Astrocyte (in vitro differentiated cells and primary cell): Measurements from ENCODE around the gene OR4D10. TPM values are rescaled to one million over a fixed set of nuclear protein-coding genes. Genes with fewer than 3 reads are reported as not detected.

Source experiments
- DNase-seq: peaks from one replicate; pipeline ENCODE4 v3.0.0-alpha.2; 2010; ENCODE audit warnings: low read depth
- FAIRE-seq: peaks from 2 replicates; lab custom pipeline; 2011; peaks lifted over from hg19 to GRCh38; lab: Jason Lieb, UNC
- H2AFZ ChIP-seq: 2 replicates; pipeline ENCODE4 v1.6.0; 2012; ENCODE audit warnings: low read depth, low read length, inconsistent platforms
- H3K27ac ChIP-seq: 2 replicates; pipeline ENCODE4 v1.5.1; 2011; ENCODE audit warnings: low read depth, low read length, inconsistent platforms
- H3K27me3 ChIP-seq: 2 replicates; pipeline ENCODE4 v1.6.0; 2011; ENCODE audit warnings: low read length, inconsistent platforms; ENCODE audit not compliant: insufficient read depth
- H3K36me3 ChIP-seq: 2 replicates; pipeline ENCODE4 v1.5.1; 2011; ENCODE audit warnings: low read length, inconsistent platforms; ENCODE audit not compliant: insufficient read depth
- H3K4me1 ChIP-seq: 2 replicates; pipeline ENCODE4 v1.5.1; 2011; ENCODE audit warnings: low read length, inconsistent platforms; ENCODE audit not compliant: insufficient read depth
- H3K4me2 ChIP-seq: 2 replicates; pipeline ENCODE4 v1.6.0; 2012; ENCODE audit warnings: low read length, inconsistent platforms
- H3K4me3 ChIP-seq: 2 replicates; pipeline ENCODE4 v1.5.1; 2011; ENCODE audit warnings: low read depth, mild to moderate bottlenecking, low read length, inconsistent platforms; ENCODE audit not compliant: insufficient read depth
- H3K79me2 ChIP-seq: 2 replicates; pipeline ENCODE4 v1.6.0; 2012; ENCODE audit warnings: mild to moderate bottlenecking, low read length, inconsistent platforms; ENCODE audit not compliant: insufficient read depth
- H3K9ac ChIP-seq: 2 replicates; pipeline ENCODE4 v1.6.0; 2012; ENCODE audit warnings: mild to moderate bottlenecking, low read length, inconsistent platforms
- H3K9me3 ChIP-seq: 2 replicates; pipeline ENCODE4 v1.5.1; 2012; ENCODE audit warnings: low read depth, mild to moderate bottlenecking, low read length, inconsistent platforms; ENCODE audit not compliant: insufficient read depth
- H4K20me1 ChIP-seq: 2 replicates; pipeline ENCODE4 v1.6.0; 2012; ENCODE audit warnings: low read length, inconsistent platforms; ENCODE audit not compliant: insufficient read depth
- H3K27ac Mint-ChIP-seq: one replicate; pipeline ENCODE4 v1.8.0; 2021; ENCODE audit warnings: mild to moderate bottlenecking, mixed read lengths; ENCODE audit not compliant: unreplicated experiment
- H3K27me3 Mint-ChIP-seq: one replicate; pipeline ENCODE4 v1.8.0; 2021; ENCODE audit warnings: low read depth, mixed read lengths; ENCODE audit not compliant: unreplicated experiment
- H3K36me3 Mint-ChIP-seq: one replicate; pipeline ENCODE4 v1.8.0; 2021; ENCODE audit warnings: low read depth, mixed read lengths; ENCODE audit not compliant: unreplicated experiment
- H3K4me1 Mint-ChIP-seq: one replicate; pipeline ENCODE4 v1.8.0; 2021; ENCODE audit warnings: low read depth, mixed read lengths; ENCODE audit not compliant: unreplicated experiment
- H3K4me3 Mint-ChIP-seq: one replicate; pipeline ENCODE4 v1.8.0; 2021; ENCODE audit warnings: mild to moderate bottlenecking, moderate library complexity, mixed read lengths; ENCODE audit not compliant: unreplicated experiment
- H3K9me3 Mint-ChIP-seq: one replicate; pipeline ENCODE4 v1.8.0; 2021; ENCODE audit warnings: mild to moderate bottlenecking, mixed read lengths; ENCODE audit not compliant: unreplicated experiment
- CTCF ChIP-seq: IDR thresholded peaks from 2 replicates; pipeline ENCODE4 v1.5.1; 2011; ENCODE audit warnings: low read depth, mild to moderate bottlenecking, inconsistent platforms, low read length, moderate library complexity; ENCODE audit not compliant: insufficient read depth
- EZH2 ChIP-seq: IDR thresholded peaks from 2 replicates; pipeline ENCODE4 v1.6.1; 2012; ENCODE audit warnings: mild to moderate bottlenecking, low read length, inconsistent platforms; ENCODE audit not compliant: insufficient read depth
- total RNA-seq: library from RNA; stranded (reverse); gene quantifications from 2 replicates; pipeline ENCODE4 v1.2.1, GENCODE V29; 2021

The OR4D10 gene
- total RNA-seq, 1 donor from 2014 or later = not detected

GRCh38 chr11:59520741-59521140 lies 47.6 kb downstream of the OR4D10 start:
- peaks cover 4% of the 10 kb centered on the region for H3K27me3 ChIP-seq
- H3K9me3 ChIP-seq = no peaks in the 10 kb centered on the region
- Mint-ChIP-seq H3K9me3 (no peaks in the 10 kb centered on the region), H3K4me3 (no peak overlapping the region), H3K4me1 (no peaks in the 10 kb centered on the region), H3K27me3 (peaks cover 8% of the 10 kb centered on the region), H3K36me3 (no peaks in the 10 kb centered on the region), H3K27ac (no peak overlapping the region)
- H3K9ac ChIP-seq = no peak overlapping the region
- no peaks in the 10 kb centered on the region for H3K79me2 ChIP-seq
- DNase-seq (no peak), FAIRE-seq (no peak)
- H3K4me1 ChIP-seq = no peaks in the 10 kb centered on the region
- H3K27ac ChIP-seq = no peak overlapping the region
- TF ChIP-seq EZH2 = no peak
- no peak for TF ChIP-seq CTCF
- H3K4me3 ChIP-seq = no peak overlapping the region
- H2AFZ ChIP-seq = no peak overlapping the region
- H3K36me3 ChIP-seq = no peaks in the 10 kb centered on the region
- H4K20me1 ChIP-seq = no peaks in the 10 kb centered on the region
- H3K4me2 ChIP-seq = no peak overlapping the region

GRCh38 chr11:59523541-59523940 lies 50.4 kb downstream of the OR4D10 start:
- H3K79me2 ChIP-seq = no peaks in the 10 kb centered on the region
- H2AFZ ChIP-seq = no peak overlapping the region
- H3K36me3 ChIP-seq = no peaks in the 10 kb centered on the region
- Mint-ChIP-seq H3K9me3 (no peaks in the 10 kb centered on the region), H3K4me1 (peaks cover 3% of the 10 kb centered on the region), H3K27ac (no peak overlapping the region), H3K4me3 (no peak overlapping the region), H3K36me3 (no peaks in the 10 kb centered on the region), H3K27me3 (peaks cover 4% of the 10 kb centered on the region)
- no peak overlapping the region for H3K4me2 ChIP-seq
- no peak for TF ChIP-seq EZH2
- no peak for TF ChIP-seq CTCF
- no peak overlapping the region for H3K27ac ChIP-seq
- no peak overlapping the region for H3K9ac ChIP-seq
- DNase-seq (no peak), FAIRE-seq (no peak)
- H3K27me3 ChIP-seq = peaks cover 8% of the 10 kb centered on the region
- no peak overlapping the region for H3K4me3 ChIP-seq
- no peaks in the 10 kb centered on the region for H4K20me1 ChIP-seq
- no peaks in the 10 kb centered on the region for H3K4me1 ChIP-seq
- H3K9me3 ChIP-seq = no peaks in the 10 kb centered on the region

GRCh38 chr11:59528711-59529110 lies 55.6 kb downstream of the OR4D10 start:
- Mint-ChIP-seq H3K27ac (no peak overlapping the region), H3K27me3 (peaks cover 2% of the 10 kb centered on the region), H3K36me3 (no peaks in the 10 kb centered on the region), H3K9me3 (no peaks in the 10 kb centered on the region), H3K4me3 (no peak overlapping the region), H3K4me1 (peaks cover 7% of the 10 kb centered on the region)
- Histone ChIP-seq H3K27me3 (peaks cover 13% of the 10 kb centered on the region), H3K36me3 (no peaks in the 10 kb centered on the region), H3K4me2 (no peak overlapping the region), H3K79me2 (no peaks in the 10 kb centered on the region), H2AFZ (no peak overlapping the region), H4K20me1 (no peaks in the 10 kb centered on the region), H3K27ac (no peak overlapping the region), H3K4me1 (no peaks in the 10 kb centered on the region), H3K9ac (no peak overlapping the region), H3K9me3 (no peaks in the 10 kb centered on the region), H3K4me3 (no peak overlapping the region)
- no peak for FAIRE-seq
- DNase-seq = no peak
- TF ChIP-seq EZH2 (no peak), CTCF (no peak)

Other genes starting within 250 kb of the OR4D10 start
- gene OR5AN1, start 114.4 kb upstream of the OR4D10 start, total RNA-seq = not detected in 2 replicates
- gene OR5A2, start 46.9 kb upstream of the OR4D10 start, total RNA-seq = not detected in 2 replicates
- not detected in 2 replicates for gene OR5A1, start 36.8 kb upstream of the OR4D10 start, total RNA-seq
- not detected in 2 replicates for gene OR4D6, start 16.4 kb upstream of the OR4D10 start, total RNA-seq
- not detected in 2 replicates for gene OR4D11, start 30.3 kb downstream of the OR4D10 start, total RNA-seq
- gene OR4D9, start 38.2 kb downstream of the OR4D10 start, total RNA-seq = not detected in 2 replicates
- gene OSBP, start 142.5 kb downstream of the OR4D10 start, total RNA-seq = 48.6 and 52.0 TPM in 2 replicates
- gene PATL1, start 195.7 kb downstream of the OR4D10 start, total RNA-seq = 37.3 and 38.1 TPM in 2 replicates
- gene OR10V1, start 240.5 kb downstream of the OR4D10 start, total RNA-seq = not detected in 2 replicates